ENCODE measurements around the gene RNASE13. TPM values are rescaled to one million over a fixed set of nuclear protein-coding genes. Genes with fewer than 3 reads are reported as not detected.

Gene RNASE13
- total and polyA plus RNA-seq, 4 donors = 0.18 TPM; not detected in 3

DNA sequence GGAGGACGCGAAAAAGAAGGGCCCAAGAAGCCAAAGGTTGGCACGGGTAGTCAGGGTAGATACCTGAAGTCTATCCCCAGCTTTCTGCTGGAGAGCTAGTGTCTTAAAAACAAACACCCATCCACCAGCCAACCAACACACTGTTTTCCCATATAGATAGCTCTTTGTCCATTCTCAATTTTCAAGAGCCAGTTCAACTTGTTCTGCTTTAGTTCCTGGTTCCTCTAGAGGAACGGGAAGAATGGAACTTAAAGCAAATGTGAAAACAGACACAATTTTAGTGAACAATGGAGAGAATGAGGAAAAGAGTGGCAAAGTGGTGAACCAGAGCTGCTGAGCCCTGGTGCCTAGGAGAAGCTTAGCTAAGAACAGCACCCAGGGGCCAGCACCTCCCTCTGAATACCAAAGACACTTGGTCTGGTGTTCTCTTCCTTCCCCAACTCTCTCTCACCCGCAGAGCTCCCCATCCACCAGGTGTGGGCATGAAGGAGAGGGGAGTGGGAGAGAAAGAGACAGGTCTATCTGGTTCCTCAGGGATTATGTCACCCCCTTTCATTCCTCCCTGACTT lies 13.5 kb downstream of the RNASE13 start:
- intact Hi-C loops (cut with DNase I) = no loop called here
- H3K36me3 ChIP-seq (ENCODE audit: control insufficient read depth in 1 of 2, insufficient read depth in 2 of 2, low read length in 1 of 2) = peaks cover 0 to 5% of the 10 kb centered on the region in 2 donors
- H3K4me3 ChIP-seq (ENCODE audit: low read length in 2 of 2) = no peak overlapping the region
- no peaks in the 10 kb centered on the region for H3K9me3 ChIP-seq (ENCODE audit: control insufficient read depth, low read length)
- DNase-seq (no peak), ATAC-seq (ENCODE audit: low FRiP score) (no peak)
- 87 to 90% methylated on average over 5 of the region's 5 CpGs for WGBS, 2 donors
- no peak overlapping the region for H3K27ac ChIP-seq (ENCODE audit: low read depth in 1 of 2, low read length in 2 of 2)
- H3K27me3 ChIP-seq (ENCODE audit: control insufficient read depth in 1 of 2, insufficient read depth in 2 of 2, low read length in 1 of 2) = no peaks in the 10 kb centered on the region
- no peaks in the 10 kb centered on the region for H3K4me1 ChIP-seq (ENCODE audit: control insufficient read depth in 1 of 2, insufficient read depth in 2 of 2, low read length in 2 of 2)

DNA sequence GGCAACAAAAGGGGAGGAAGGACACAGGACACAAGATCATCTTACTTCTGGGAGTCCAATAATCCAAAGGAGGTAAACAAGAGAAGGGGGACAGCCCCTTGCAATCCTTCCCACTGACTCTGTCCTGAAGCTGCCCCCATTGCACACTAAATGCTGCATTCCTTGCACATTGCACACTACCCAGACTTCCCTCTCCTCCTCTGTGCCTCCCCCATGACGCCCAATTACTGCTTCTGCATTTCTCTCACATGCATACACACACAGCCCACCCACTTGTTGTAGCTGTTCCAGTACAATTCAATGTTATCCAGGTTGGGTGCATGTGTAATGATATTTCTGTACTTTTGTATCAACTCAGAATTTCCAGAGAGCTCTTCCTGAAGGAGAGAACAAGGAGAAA lies 15.2 kb downstream of the RNASE13 start:
- no peak overlapping the region for H3K27ac ChIP-seq (ENCODE audit: low read depth in 1 of 2, low read length in 2 of 2)
- no peaks in the 10 kb centered on the region for H3K27me3 ChIP-seq (ENCODE audit: control insufficient read depth in 1 of 2, insufficient read depth in 2 of 2, low read length in 1 of 2)
- H3K36me3 ChIP-seq (ENCODE audit: control insufficient read depth in 1 of 2, insufficient read depth in 2 of 2, low read length in 1 of 2) = peaks cover 0 to 5% of the 10 kb centered on the region in 2 donors
- H3K9me3 ChIP-seq (ENCODE audit: control insufficient read depth, low read length) = no peaks in the 10 kb centered on the region
- DNase-seq = no peak
- H3K4me1 ChIP-seq (ENCODE audit: control insufficient read depth in 1 of 2, insufficient read depth in 2 of 2, low read length in 2 of 2) = no peaks in the 10 kb centered on the region
- WGBS, 2 donors = 54 to 62% methylated on average over 1 of the region's 1 CpG
- intact Hi-C loops (cut with DNase I) = loop anchor here (5.0 kb wide), 2 partner anchors 73 to 88 kb away; no protein-coding TSS in a partner anchor
- H3K4me3 ChIP-seq (ENCODE audit: low read length in 2 of 2) = no peak overlapping the region
- ATAC-seq (ENCODE audit: low FRiP score) = no peak

DNA sequence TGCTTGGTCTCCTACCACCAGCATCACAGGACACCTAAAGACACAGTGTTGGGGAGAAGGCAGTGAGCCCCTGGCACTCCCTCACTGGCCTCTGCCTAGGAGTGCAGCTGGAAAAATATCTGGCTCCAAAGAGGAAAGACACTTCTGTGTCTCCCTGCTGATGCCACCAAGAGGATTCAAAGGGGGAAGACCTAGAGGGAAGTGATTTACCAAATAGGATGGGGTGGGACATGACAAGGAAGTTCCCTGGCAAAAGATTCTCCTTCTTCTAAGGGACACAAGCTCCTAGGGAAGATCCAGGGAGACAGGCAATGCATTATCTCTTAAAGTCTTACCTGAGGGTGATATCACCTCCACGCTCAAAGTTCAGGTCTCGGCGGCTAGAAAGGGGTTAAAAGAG lies 15.8 kb downstream of the RNASE13 start:
- DNase-seq = no peak
- H3K9me3 ChIP-seq (ENCODE audit: control insufficient read depth, low read length) = no peaks in the 10 kb centered on the region
- intact Hi-C loops (cut with DNase I) = loop anchor here (5.0 kb wide), 2 partner anchors 74 to 89 kb away; no protein-coding TSS in a partner anchor
- no peak for ATAC-seq (ENCODE audit: low FRiP score)
- H3K27ac ChIP-seq (ENCODE audit: low read depth in 1 of 2, low read length in 2 of 2) = no peak overlapping the region
- H3K36me3 ChIP-seq (ENCODE audit: control insufficient read depth in 1 of 2, insufficient read depth in 2 of 2, low read length in 1 of 2) = peaks cover 0 to 5% of the 10 kb centered on the region in 2 donors
- WGBS, 2 donors = 92 to 97% methylated on average over 3 of the region's 3 CpGs
- no peaks in the 10 kb centered on the region for H3K4me1 ChIP-seq (ENCODE audit: control insufficient read depth in 1 of 2, insufficient read depth in 2 of 2, low read length in 2 of 2)
- no peaks in the 10 kb centered on the region for H3K27me3 ChIP-seq (ENCODE audit: control insufficient read depth in 1 of 2, insufficient read depth in 2 of 2, low read length in 1 of 2)
- no peak overlapping the region for H3K4me3 ChIP-seq (ENCODE audit: low read length in 2 of 2)

DNA sequence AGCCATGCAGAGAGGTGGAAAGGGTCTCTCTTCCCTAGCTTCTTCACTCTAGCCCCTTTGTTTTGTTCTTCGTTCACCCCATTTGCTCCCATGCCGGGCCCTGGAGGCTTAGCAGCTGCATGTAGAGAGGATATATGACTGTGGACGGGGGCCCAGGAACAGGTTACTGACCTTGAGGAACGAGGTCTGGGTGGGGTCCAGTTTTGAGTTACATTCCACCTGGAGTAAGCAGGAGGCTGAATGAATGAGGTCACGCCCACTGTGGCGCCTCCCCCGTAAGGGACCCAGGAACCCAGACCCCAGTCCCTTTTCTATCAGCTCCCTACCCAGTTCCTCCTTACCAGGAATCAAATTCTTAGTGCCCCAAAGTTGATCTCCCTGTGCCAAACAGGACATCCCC lies 16.3 kb downstream of the RNASE13 start:
- whole genome bisulfite sequencing, 2 donors = 85 to 92% methylated on average over 7 of the region's 7 CpGs
- no peak for DNase-seq
- Histone ChIP-seq H3K4me1 (ENCODE audit: control insufficient read depth in 1 of 2, insufficient read depth in 2 of 2, low read length in 2 of 2) (no peaks in the 10 kb centered on the region), H3K36me3 (ENCODE audit: control insufficient read depth in 1 of 2, insufficient read depth in 2 of 2, low read length in 1 of 2) (peaks cover 0 to 5% of the 10 kb centered on the region in 2 donors), H3K27me3 (ENCODE audit: control insufficient read depth in 1 of 2, insufficient read depth in 2 of 2, low read length in 1 of 2) (no peaks in the 10 kb centered on the region), H3K9me3 (ENCODE audit: control insufficient read depth, low read length) (no peaks in the 10 kb centered on the region), H3K27ac (ENCODE audit: low read depth in 1 of 2, low read length in 2 of 2) (no peak overlapping the region), H3K4me3 (ENCODE audit: low read length in 2 of 2) (no peak overlapping the region)
- no peak for ATAC-seq (ENCODE audit: low FRiP score)
- intact Hi-C loops (cut with DNase I) = loop anchor here (5.0 kb wide), 2 partner anchors 74 to 89 kb away; no protein-coding TSS in a partner anchor

DNA sequence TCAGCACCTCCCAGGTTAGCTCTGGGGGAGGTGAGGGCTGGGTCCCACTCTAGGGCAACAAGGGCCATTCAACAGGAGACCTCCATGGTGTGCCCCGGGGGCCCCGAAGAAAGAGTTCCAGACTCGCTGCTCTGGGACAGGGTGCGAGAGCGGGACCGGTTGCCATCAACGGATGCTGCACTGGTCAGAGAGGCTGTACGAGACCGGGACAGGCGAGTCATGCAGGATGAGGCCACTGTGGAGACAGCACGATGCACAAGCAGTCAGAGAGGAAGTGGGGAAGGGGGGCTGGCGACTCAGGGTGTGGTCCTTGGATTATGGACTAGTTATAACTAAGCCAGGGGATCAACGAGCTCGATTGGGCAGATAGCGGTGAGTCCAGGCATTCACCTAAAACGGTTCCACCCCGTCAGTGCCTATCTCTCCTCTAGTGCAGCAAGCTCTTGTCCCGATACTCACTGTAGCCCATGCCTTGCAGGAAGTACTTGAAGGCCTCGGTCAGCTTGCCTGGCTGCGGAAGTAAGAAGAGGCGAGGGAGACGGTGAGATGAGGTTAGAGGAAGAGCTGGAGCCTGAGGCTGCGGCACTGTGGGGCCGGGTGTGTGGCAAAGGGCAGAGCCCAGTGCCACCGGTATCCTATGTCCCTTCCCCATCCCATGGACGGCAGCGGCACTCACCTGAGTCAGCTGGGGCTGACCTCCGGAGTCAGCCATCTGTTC lies 16.9 kb downstream of the RNASE13 start:
- no peak overlapping the region for H3K27ac ChIP-seq (ENCODE audit: low read depth in 1 of 2, low read length in 2 of 2)
- H3K9me3 ChIP-seq (ENCODE audit: control insufficient read depth, low read length) = no peaks in the 10 kb centered on the region
- no peak for DNase-seq
- H3K27me3 ChIP-seq (ENCODE audit: control insufficient read depth in 1 of 2, insufficient read depth in 2 of 2, low read length in 1 of 2) = no peaks in the 10 kb centered on the region
- H3K4me1 ChIP-seq (ENCODE audit: control insufficient read depth in 1 of 2, insufficient read depth in 2 of 2, low read length in 2 of 2) = no peaks in the 10 kb centered on the region
- 83 to 86% methylated on average over 28 of the region's 28 CpGs for WGBS, 2 donors
- intact Hi-C loops (cut with DNase I) = loop anchor here (5.0 kb wide), 2 partner anchors 75 to 90 kb away; no protein-coding TSS in a partner anchor
- no peak overlapping the region for H3K4me3 ChIP-seq (ENCODE audit: low read length in 2 of 2)
- no peak for ATAC-seq (ENCODE audit: low FRiP score)
- H3K36me3 ChIP-seq (ENCODE audit: control insufficient read depth in 1 of 2, insufficient read depth in 2 of 2, low read length in 1 of 2) = peaks cover 0 to 5% of the 10 kb centered on the region in 2 donors

DNA sequence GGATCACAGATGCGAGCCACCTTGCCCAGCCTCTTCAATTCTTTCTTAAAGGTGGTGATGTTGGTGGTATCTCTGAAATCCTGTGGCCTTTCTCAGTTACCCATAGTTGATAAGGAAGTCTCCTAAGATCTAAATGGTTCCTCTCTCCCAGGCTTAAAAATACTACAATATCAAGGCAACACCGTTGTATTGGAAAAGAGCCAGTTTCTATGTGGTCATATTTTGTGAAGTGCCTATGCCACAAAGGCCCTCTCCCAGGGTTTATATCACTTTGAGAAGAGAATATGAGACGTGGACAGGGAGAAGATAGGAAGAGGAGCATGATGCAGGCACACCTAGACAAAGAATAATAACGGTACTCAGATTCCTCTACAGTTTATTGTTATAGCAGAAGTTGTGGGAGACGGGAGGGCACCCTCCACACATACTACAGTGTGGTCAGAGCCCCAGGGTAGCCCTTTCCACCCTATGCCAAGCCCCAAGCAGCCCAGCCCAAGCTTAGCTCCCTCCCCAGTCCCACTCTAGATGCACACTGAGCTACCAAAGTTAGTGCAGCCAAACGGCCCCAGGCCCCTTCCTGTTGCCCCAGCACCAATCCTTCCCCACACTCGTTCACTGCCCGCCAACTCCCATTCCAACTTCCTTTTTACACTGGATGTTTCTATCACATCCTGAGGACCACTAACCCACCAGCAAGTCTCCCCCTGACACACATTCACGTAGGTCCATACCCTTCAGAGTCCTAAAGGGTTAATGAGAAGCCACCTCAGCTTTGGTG lies 18.0 kb downstream of the RNASE13 start:
- WGBS, 2 donors = 62 to 66% methylated on average over 9 of the region's 9 CpGs
- no peak overlapping the region for H3K27ac ChIP-seq (ENCODE audit: low read depth in 1 of 2, low read length in 2 of 2)
- ATAC-seq (ENCODE audit: low FRiP score) = no peak

DNA sequence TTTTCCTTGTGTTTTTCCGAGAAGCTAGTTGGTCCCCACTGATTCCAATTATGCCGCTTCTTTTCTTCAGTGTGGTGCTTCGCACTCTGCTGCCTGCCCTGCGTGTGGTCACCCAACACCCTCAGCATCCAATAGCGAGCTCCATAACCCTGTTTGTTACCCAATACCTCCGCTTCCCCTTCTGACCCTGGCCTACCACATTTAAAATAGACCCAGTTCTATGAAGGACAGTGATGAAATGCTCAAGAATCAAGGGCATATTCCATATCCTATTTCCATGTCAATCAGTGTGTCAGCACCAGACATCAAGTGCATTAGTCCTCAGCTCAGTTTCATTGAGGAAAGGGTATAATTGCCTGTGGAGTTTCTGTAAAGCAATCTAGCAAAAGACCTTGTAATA lies 19.3 kb downstream of the RNASE13 start:
- Histone ChIP-seq H3K4me3 (ENCODE audit: low read length in 2 of 2) (no peak overlapping the region), H3K36me3 (ENCODE audit: control insufficient read depth in 1 of 2, insufficient read depth in 2 of 2, low read length in 1 of 2) (peaks cover 0 to 4% of the 10 kb centered on the region in 2 donors), H3K9me3 (ENCODE audit: control insufficient read depth, low read length) (no peaks in the 10 kb centered on the region), H3K4me1 (ENCODE audit: control insufficient read depth in 1 of 2, insufficient read depth in 2 of 2, low read length in 2 of 2) (no peaks in the 10 kb centered on the region), H3K27ac (ENCODE audit: low read depth in 1 of 2, low read length in 2 of 2) (no peak overlapping the region), H3K27me3 (ENCODE audit: control insufficient read depth in 1 of 2, insufficient read depth in 2 of 2, low read length in 1 of 2) (no peaks in the 10 kb centered on the region)
- 71 to 78% methylated on average over 6 of the region's 6 CpGs for WGBS, 2 donors
- DNase-seq (no peak), ATAC-seq (ENCODE audit: low FRiP score) (no peak)
- intact Hi-C loops (cut with DNase I) = loop anchor here (1.0 to 5.0 kb wide), 4 partner anchors 24 to 92 kb away; no protein-coding TSS in a partner anchor

More for the DNA sequence above, 18.0 kb downstream of the RNASE13 start:
- H3K4me3 ChIP-seq (ENCODE audit: low read length in 2 of 2) = no peak overlapping the region
- intact Hi-C loops (cut with DNase I) = loop anchor here (5.0 kb wide), 2 partner anchors 76 to 91 kb away; no protein-coding TSS in a partner anchor
- DNase-seq = no peak
- no peaks in the 10 kb centered on the region for H3K4me1 ChIP-seq (ENCODE audit: control insufficient read depth in 1 of 2, insufficient read depth in 2 of 2, low read length in 2 of 2)
- H3K9me3 ChIP-seq (ENCODE audit: control insufficient read depth, low read length) = no peaks in the 10 kb centered on the region
- no peaks in the 10 kb centered on the region for H3K27me3 ChIP-seq (ENCODE audit: control insufficient read depth in 1 of 2, insufficient read depth in 2 of 2, low read length in 1 of 2)
- H3K36me3 ChIP-seq (ENCODE audit: control insufficient read depth in 1 of 2, insufficient read depth in 2 of 2, low read length in 1 of 2) = peaks cover 0 to 5% of the 10 kb centered on the region in 2 donors

DNA sequence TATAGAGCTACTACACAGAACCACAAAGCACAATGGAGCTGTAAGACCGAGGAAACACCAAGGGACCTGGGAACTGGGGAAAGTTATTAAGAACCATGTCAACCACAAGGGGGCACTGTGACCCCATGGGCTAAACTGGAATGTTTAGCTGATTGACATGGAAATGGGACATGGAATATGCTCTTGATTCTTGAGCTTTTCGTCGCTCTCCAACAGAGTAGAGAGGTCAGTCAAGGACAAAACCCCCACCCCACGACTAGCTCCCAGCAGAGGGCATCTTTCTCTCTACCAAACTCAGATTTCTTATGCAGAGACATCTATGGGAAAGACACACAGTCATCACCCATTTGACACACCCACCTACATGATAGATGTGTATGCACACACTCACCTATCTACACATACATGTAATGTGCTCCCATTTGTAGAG lies 19.8 kb downstream of the RNASE13 start:
- no peaks in the 10 kb centered on the region for H3K9me3 ChIP-seq (ENCODE audit: control insufficient read depth, low read length)
- DNase-seq (peak; percentile 87 to 90), ATAC-seq (ENCODE audit: low FRiP score) (peak; percentile 88)
- no peak overlapping the region for H3K4me3 ChIP-seq (ENCODE audit: low read length in 2 of 2)
- H3K36me3 ChIP-seq (ENCODE audit: control insufficient read depth in 1 of 2, insufficient read depth in 2 of 2, low read length in 1 of 2) = peaks cover 0 to 4% of the 10 kb centered on the region in 2 donors
- 0 to 1% methylated on average over 4 of the region's 4 CpGs for WGBS, 2 donors
- no peaks in the 10 kb centered on the region for H3K27me3 ChIP-seq (ENCODE audit: control insufficient read depth in 1 of 2, insufficient read depth in 2 of 2, low read length in 1 of 2)
- no peaks in the 10 kb centered on the region for H3K4me1 ChIP-seq (ENCODE audit: control insufficient read depth in 1 of 2, insufficient read depth in 2 of 2, low read length in 2 of 2)
- H3K27ac ChIP-seq (ENCODE audit: low read depth in 1 of 2, low read length in 2 of 2) = no peak overlapping the region
- intact Hi-C loops (cut with DNase I) = loop anchor here (1.0 to 5.0 kb wide), 5 partner anchors 25 to 93 kb away; no protein-coding TSS in a partner anchor

Data from aorta (tissue), 5 donors.